GM23248 (cell line): ENCODE measurements around the gene SEC24C. TPM values are rescaled to one million over a fixed set of nuclear protein-coding genes. Genes with fewer than 3 reads are reported as not detected.
"Not testable (repeated sequence)": the region's sequence is repeated elsewhere in the genome, so short reads cannot be mapped to it uniquely, and the experiment has no call there.

Experiments used
- DNase-seq: peaks from one replicate; pipeline ENCODE4 v3.0.0-alpha.2; 2015
- H2AFZ ChIP-seq: fragments of 200-600 bp; sonication (generic); 2 replicates; pipeline ENCODE4 v1.6.1; 2016; ENCODE audit warnings: antibody characterized with exemption
- H3F3A ChIP-seq: fragments of 200-600 bp; sonication (generic); 2 replicates; pipeline ENCODE4 v1.6.1; 2016; ENCODE audit warnings: mild to moderate bottlenecking, antibody characterized with exemption, mixed run types; ENCODE audit not compliant: insufficient read depth
- H3K27ac ChIP-seq: fragments of 200-600 bp; sonication (generic); 2 replicates; pipeline ENCODE4 v1.5.1; 2016; ENCODE audit warnings: mild to moderate bottlenecking
- H3K27me3 ChIP-seq: fragments of 200-600 bp; sonication (generic); replicated peaks from 2 replicates; pipeline ENCODE4 v1.6.1; 2016; ENCODE audit warnings: mild to moderate bottlenecking; ENCODE audit not compliant: insufficient read depth
- H3K36me3 ChIP-seq: fragments of 200-600 bp; sonication (generic); 2 replicates; pipeline ENCODE4 v1.6.1; 2016; ENCODE audit warnings: low read depth, mild to moderate bottlenecking
- H3K4me1 ChIP-seq: fragments of 200-600 bp; sonication (generic); 2 replicates; pipeline ENCODE4 v1.6.1; 2016; ENCODE audit warnings: mild to moderate bottlenecking; ENCODE audit not compliant: insufficient read depth
- H3K4me2 ChIP-seq: fragments of 200-600 bp; sonication (generic); one replicate; pipeline ENCODE4 v1.6.1; 2016; ENCODE audit warnings: mild to moderate bottlenecking; ENCODE audit not compliant: unreplicated experiment
- H3K4me3 ChIP-seq: fragments of 200-600 bp; sonication (generic); 2 replicates; pipeline ENCODE4 v1.5.1; 2016; ENCODE audit warnings: mild to moderate bottlenecking
- H3K79me2 ChIP-seq: fragments of 200-600 bp; sonication (generic); 2 replicates; pipeline ENCODE4 v1.6.1; 2016; ENCODE audit warnings: mild to moderate bottlenecking; ENCODE audit not compliant: insufficient read depth
- H3K9ac ChIP-seq: fragments of 200-600 bp; sonication (generic); 2 replicates; pipeline ENCODE4 v1.6.1; 2016; ENCODE audit warnings: mild to moderate bottlenecking
- H3K9me2 ChIP-seq: fragments of 200-600 bp; sonication (generic); 2 replicates; pipeline ENCODE4 v1.6.1; 2016; ENCODE audit warnings: mixed run types, mild to moderate bottlenecking, moderate library complexity; ENCODE audit not compliant: insufficient read depth
- H3K9me3 ChIP-seq: fragments of 200-600 bp; sonication (generic); one replicate; pipeline ENCODE4 v1.6.1; 2017; ENCODE audit warnings: low read depth
- H4K20me1 ChIP-seq: fragments of 200-600 bp; sonication (generic); 2 replicates; pipeline ENCODE4 v1.6.0; 2016; ENCODE audit not compliant: insufficient read depth
- EZH2 ChIP-seq: fragments of 200-600 bp; sonication (generic); IDR thresholded peaks from 2 replicates; pipeline ENCODE4 v1.6.1; 2018; ENCODE audit warnings: antibody characterized with exemption, mild to moderate bottlenecking; ENCODE audit not compliant: insufficient read depth, poor library complexity, severe bottlenecking
- EZH2phosphoT487 ChIP-seq: fragments of 200-600 bp; sonication (generic); IDR thresholded peaks from 2 replicates; pipeline ENCODE4 v1.6.1; 2018; ENCODE audit warnings: antibody characterized with exemption, moderate library complexity, mild to moderate bottlenecking, low read depth; ENCODE audit not compliant: insufficient read depth
- WGBS, 2 experiments: methylation state at CpG; one replicate each; pipeline ENCODE4 v1.1.6; 2015 to 2017; ENCODE audit warnings: low lambda C conversion rate in 2 of 2, low coverage in 1 of 2; ENCODE audit errors: missing lambda C conversion rate in 2 of 2; 5-methylcytosine and 5-hydroxymethylcytosine counted together
- in situ Hi-C: fragments of 300-500 bp; cut with MboI; formaldehyde crosslinking; loops from 2 replicates; pipeline ENCODE4 v1.15.0; 2020
- polyA plus RNA-seq: library from polyadenylated mRNA; unstranded; fragments of >200 nt; fragmentation: Nextera tagmentation; extraction: Ambion mirVana; gene quantifications from 2 replicates; pipeline ENCODE4 v1.2.1, GENCODE V29; 2016
- total RNA-seq: library from RNA; depleted of rRNA; stranded (reverse); fragments of >200 nt; shearing (Covaris generic); gene quantifications from 2 replicates; pipeline ENCODE4 v1.2.3, GENCODE V29; 2014

Gene SEC24C
- total and polyA plus RNA-seq, 2 experiments from 2014 or later: 30.6 to 87.1 TPM

GRCh38 chr10:73789659-73790055 is 45.5 kb downstream of the SEC24C start:
- in situ Hi-C loops: no loop called here
- DNase-seq: no peak
- peaks cover 15% of the 10 kb centered on the region for H3F3A ChIP-seq
- no peaks in the 10 kb centered on the region for H3K27me3 ChIP-seq
- H3K36me3 ChIP-seq: peaks cover 39% of the 10 kb centered on the region; the same call in 1 of the 2 replicates
- no peak for TF ChIP-seq EZH2phosphoT487
- no peak for TF ChIP-seq EZH2
- H3K9me3 ChIP-seq: no peaks in the 10 kb centered on the region
- no peak overlapping the region for H3K9ac ChIP-seq
- no peaks in the 10 kb centered on the region for H3K9me2 ChIP-seq
- no peak overlapping the region for H3K4me3 ChIP-seq
- H3K4me2 ChIP-seq: no peak overlapping the region
- H2AFZ ChIP-seq: no peak overlapping the region
- peaks cover 13% of the 10 kb centered on the region for H3K4me1 ChIP-seq
- H3K27ac ChIP-seq: no peak overlapping the region
- peaks cover 52% of the 10 kb centered on the region for H3K79me2 ChIP-seq
- H4K20me1 ChIP-seq: peaks cover 7% of the 10 kb centered on the region
- 70 to 74% methylated on average over 10 of the region's 10 CpGs for WGBS, 2 experiments

DNA sequence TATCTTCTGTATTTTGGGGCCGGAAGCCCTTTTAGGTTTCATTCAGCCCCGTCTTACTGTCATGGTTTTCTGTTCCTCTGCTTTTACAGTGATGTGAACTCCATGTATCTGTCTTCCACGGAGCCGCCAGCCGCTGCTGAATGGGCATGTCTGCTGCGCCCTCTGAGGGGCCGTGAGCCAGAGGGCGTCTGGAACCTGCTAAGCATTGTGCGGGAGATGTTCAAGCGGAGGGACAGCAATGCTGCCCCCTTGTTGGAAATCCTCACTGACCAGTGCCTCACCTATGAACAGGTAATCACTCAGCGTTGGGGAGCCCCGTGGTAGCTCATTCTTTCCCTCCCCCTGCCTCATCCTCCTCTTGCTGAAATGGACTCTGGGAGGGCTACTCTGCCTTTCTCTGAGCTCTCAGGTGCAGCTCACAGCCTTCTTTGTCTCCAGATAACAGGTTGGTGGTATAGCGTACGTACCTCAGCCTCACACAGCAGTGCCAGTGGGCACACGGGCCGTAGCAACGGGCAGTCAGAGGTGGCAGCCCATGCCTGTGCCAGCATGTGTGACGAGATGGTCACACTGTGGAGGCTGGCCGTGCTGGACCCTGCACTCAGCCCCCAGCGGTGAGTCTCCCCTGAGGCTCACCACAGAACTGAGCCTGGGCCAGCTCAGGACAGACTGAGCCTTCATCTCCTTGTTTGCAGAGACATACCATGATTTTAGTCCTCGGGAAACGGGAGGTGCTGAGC is 46.9 kb downstream of the SEC24C start:
- Histone ChIP-seq H3K9ac (no peak overlapping the region), H3K4me1 (peaks cover 9% of the 10 kb centered on the region), H2AFZ (no peak overlapping the region), H3K9me2 (no peaks in the 10 kb centered on the region), H3K27me3 (no peaks in the 10 kb centered on the region), H4K20me1 (peaks cover 7% of the 10 kb centered on the region), H3K27ac (no peak overlapping the region), H3K4me2 (no peak overlapping the region), H3F3A (peaks cover 11% of the 10 kb centered on the region), H3K4me3 (no peak overlapping the region), H3K36me3 (peaks cover 43% of the 10 kb centered on the region; the same call in 1 of the 2 replicates), H3K79me2 (peaks cover 45% of the 10 kb centered on the region), H3K9me3 (no peaks in the 10 kb centered on the region)
- 82 to 83% methylated on average over 22 of the region's 22 CpGs for WGBS, 2 experiments
- in situ Hi-C loops: no loop called here
- TF ChIP-seq EZH2phosphoT487 (no peak), EZH2 (no peak)
- no peak for DNase-seq

DNA sequence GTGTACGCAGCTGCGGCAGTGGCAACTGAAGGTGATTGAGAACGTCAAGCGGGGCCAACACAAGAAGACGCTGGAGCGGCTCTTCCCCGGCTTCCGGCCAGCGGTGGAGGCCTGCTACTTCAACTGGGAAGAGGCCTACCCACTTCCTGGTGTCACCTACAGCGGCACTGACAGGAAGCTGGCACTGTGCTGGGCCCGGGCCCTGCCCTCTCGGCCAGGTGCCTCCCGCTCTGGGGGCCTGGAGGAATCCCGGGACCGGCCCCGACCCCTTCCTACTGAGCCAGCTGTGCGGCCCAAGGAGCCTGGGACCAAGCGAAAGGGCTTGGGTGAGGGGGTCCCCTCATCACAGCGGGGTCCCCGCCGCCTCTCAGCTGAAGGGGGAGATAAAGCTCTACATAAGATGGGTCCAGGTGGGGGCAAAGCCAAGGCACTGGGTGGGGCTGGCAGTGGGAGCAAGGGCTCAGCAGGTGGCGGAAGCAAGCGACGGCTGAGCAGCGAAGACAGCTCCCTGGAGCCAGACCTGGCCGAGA is 47.8 kb downstream of the SEC24C start:
- H3K27me3 ChIP-seq: no peaks in the 10 kb centered on the region
- no peak overlapping the region for H2AFZ ChIP-seq
- peaks cover 7% of the 10 kb centered on the region; the same call in 1 of the 2 replicates for H4K20me1 ChIP-seq
- H3K27ac ChIP-seq: no peak overlapping the region
- in situ Hi-C loops: no loop called here
- peaks cover 6% of the 10 kb centered on the region for H3K4me1 ChIP-seq
- H3K9me3 ChIP-seq: no peaks in the 10 kb centered on the region
- TF ChIP-seq EZH2phosphoT487 (no peak), EZH2 (no peak)
- peaks cover 36% of the 10 kb centered on the region for H3K79me2 ChIP-seq
- no peaks in the 10 kb centered on the region for H3K9me2 ChIP-seq
- no peak overlapping the region for H3K4me2 ChIP-seq
- no peak overlapping the region for H3K9ac ChIP-seq
- DNase-seq: no peak
- H3K36me3 ChIP-seq: peaks cover 43% of the 10 kb centered on the region; the same call in 1 of the 2 replicates
- peaks cover 9% of the 10 kb centered on the region for H3F3A ChIP-seq
- no peak overlapping the region for H3K4me3 ChIP-seq
- 91 to 93% methylated on average over 25 to 26 of the region's 26 CpGs for WGBS, 2 experiments

GRCh38 chr10:73793456-73793855 is 49.3 kb downstream of the SEC24C start:
- H3K4me1 ChIP-seq: no peaks in the 10 kb centered on the region
- H3K9me2 ChIP-seq: no peaks in the 10 kb centered on the region
- H3K9me3 ChIP-seq: no peaks in the 10 kb centered on the region
- peaks cover 46% of the 10 kb centered on the region; the same call in 1 of the 2 replicates for H3K36me3 ChIP-seq
- no peak overlapping the region for H3K4me3 ChIP-seq
- peaks cover 13% of the 10 kb centered on the region for H3F3A ChIP-seq
- TF ChIP-seq EZH2phosphoT487 (no peak), EZH2 (no peak)
- H3K79me2 ChIP-seq: peaks cover 21% of the 10 kb centered on the region
- in situ Hi-C loops: no loop called here
- 0 out of 2 replicates have a peak, but pooled peaks cover 1% of the 10 kb centered on the region for H4K20me1 ChIP-seq
- no peak overlapping the region for H3K9ac ChIP-seq
- 79 to 87% methylated on average over 3 to 5 of the region's 5 CpGs for WGBS, 2 experiments
- H3K27ac ChIP-seq: no peak overlapping the region
- no peak overlapping the region for H3K4me2 ChIP-seq
- H2AFZ ChIP-seq: no peak overlapping the region
- DNase-seq: no peak
- no peaks in the 10 kb centered on the region for H3K27me3 ChIP-seq

GRCh38 chr10:73795491-73795890 is 51.3 kb downstream of the SEC24C start:
- WGBS, 2 experiments: 89 to 93% methylated on average over 10 of the region's 10 CpGs
- H3K79me2 ChIP-seq, H2AFZ ChIP-seq, DNase-seq, H4K20me1 ChIP-seq, H3K9me2 ChIP-seq, H3K4me3 ChIP-seq, H3K4me1 ChIP-seq, H3K9ac ChIP-seq, in situ Hi-C loops, H3K9me3 ChIP-seq, H3K4me2 ChIP-seq, H3K27ac ChIP-seq, H3K27me3 ChIP-seq: not testable (repeated sequence)
- Histone ChIP-seq H3K36me3 (peaks cover 38% of the 10 kb centered on the region; the same call in 1 of the 2 replicates), H3F3A (peaks cover 18% of the 10 kb centered on the region)

DNA sequence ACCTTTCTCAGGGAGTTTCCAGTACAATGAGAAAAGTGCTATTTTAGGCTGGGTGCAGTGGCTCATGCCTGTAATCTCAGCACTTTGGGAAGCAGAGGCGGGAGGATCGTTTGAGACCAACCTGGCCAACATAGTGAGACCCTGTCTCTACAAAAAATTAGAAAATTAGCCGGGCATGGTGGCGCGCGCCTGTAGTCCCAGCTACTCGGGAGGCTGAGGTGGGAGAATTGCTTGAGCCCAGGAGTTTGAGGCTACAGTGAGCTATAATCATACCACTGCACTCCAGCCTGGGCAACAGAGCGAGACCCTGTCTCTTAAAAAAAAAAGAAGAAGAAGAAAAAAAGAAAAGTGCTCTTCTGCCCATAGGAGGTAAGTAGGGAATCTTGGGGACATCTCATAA is 51.9 kb downstream of the SEC24C start:
- Histone ChIP-seq H3F3A (peaks cover 18% of the 10 kb centered on the region), H3K36me3 (peaks cover 37% of the 10 kb centered on the region; the same call in 1 of the 2 replicates)
- H3K4me1 ChIP-seq, H3K9me2 ChIP-seq, H3K79me2 ChIP-seq, H3K4me3 ChIP-seq, DNase-seq, H3K4me2 ChIP-seq, in situ Hi-C loops, H3K27me3 ChIP-seq, H4K20me1 ChIP-seq, H2AFZ ChIP-seq, H3K9ac ChIP-seq, H3K27ac ChIP-seq, H3K9me3 ChIP-seq: not testable (repeated sequence)
- WGBS, 2 experiments: 91 to 97% methylated on average over 8 of the region's 8 CpGs
